Measurements from ENCODE around the gene AANAT.

AANAT gene

GRCh38 chr17:76467366-76467765 is at the start of gene AANAT:
Gene AANAT (plus strand): TSS chr17:76467603. CDS start chr17:76468747, 1,144 bp downstream.
- no peak within 1 kb of the TSS for H3K4me3 ChIP-seq (ENCODE audit: low read depth, low read length)
- TF ChIP-seq, protein P1, sequence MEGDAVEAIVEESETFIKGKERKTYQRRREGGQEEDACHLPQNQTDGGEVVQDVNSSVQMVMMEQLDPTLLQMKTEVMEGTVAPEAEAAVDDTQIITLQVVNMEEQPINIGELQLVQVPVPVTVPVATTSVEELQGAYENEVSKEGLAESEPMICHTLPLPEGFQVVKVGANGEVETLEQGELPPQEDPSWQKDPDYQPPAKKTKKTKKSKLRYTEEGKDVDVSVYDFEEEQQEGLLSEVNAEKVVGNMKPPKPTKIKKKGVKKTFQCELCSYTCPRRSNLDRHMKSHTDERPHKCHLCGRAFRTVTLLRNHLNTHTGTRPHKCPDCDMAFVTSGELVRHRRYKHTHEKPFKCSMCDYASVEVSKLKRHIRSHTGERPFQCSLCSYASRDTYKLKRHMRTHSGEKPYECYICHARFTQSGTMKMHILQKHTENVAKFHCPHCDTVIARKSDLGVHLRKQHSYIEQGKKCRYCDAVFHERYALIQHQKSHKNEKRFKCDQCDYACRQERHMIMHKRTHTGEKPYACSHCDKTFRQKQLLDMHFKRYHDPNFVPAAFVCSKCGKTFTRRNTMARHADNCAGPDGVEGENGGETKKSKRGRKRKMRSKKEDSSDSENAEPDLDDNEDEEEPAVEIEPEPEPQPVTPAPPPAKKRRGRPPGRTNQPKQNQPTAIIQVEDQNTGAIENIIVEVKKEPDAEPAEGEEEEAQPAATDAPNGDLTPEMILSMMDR (IDR thresholded peaks at IDR 0.05; ENCODE audit: control insufficient read depth, extremely low read depth, insufficient read depth) = no peak

DNA sequence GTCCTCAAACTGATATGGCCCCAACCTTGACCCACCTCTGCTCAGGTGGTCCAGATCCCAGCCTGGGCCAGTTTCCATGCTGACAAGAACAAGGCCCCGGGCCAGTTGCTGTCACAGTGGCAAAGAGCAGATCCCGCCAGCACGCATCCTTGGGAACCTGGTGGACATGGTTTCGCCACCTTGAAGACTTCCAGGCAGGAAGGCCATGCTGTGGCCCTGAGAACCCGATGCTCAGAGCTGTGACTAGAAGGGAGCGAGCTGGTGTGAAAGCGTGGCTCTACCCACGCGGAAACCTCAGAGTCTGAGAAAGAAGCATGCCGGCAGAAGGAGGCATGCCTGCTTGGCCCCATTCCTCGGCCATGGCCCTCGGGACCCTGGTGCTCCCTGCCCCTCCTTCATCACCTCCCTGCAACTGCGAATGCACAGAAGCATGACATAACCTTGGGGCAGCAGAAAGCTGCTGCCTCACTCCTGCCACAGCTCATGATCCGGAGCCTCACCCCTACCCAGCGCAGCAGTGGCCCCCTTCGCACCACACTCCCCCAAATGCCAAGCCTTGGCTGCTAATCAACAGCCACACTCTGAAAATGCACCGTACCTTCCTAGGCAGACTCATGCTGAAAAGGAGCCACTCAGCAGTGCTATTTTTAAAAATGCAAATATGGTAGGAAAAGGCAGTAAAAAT is 47.7 kb upstream of the AANAT start:
- TF ChIP-seq, protein P1 (IDR thresholded peaks at IDR 0.05; ENCODE audit: control insufficient read depth, extremely low read depth, insufficient read depth) = no peak
- DNase-seq (ENCODE audit: low read depth) = no peak
- H3K4me3 ChIP-seq (ENCODE audit: low read depth, low read length) = no peak overlapping the region

More at GRCh38 chr17:76467366-76467765, at the start of gene AANAT:
- DNase-seq (ENCODE audit: low read depth) = no peak

- TF ChIP-seq, protein P1 (IDR thresholded peaks at IDR 0.05; ENCODE audit: control insufficient read depth, extremely low read depth, insufficient read depth) = no peak
- no peak overlapping the region for H3K4me3 ChIP-seq (ENCODE audit: low read depth, low read length)
- no peak for DNase-seq (ENCODE audit: low read depth)
Observed at GRCh38 chr17:76420356-76421043, 46.9 kb upstream of the AANAT start.

GRCh38 chr17:76421044-76421407 is 46.4 kb upstream of the AANAT start:
- TF ChIP-seq, protein P1 (IDR thresholded peaks at IDR 0.05; ENCODE audit: control insufficient read depth, extremely low read depth, insufficient read depth) = no peak
- no peak overlapping the region for H3K4me3 ChIP-seq (ENCODE audit: low read depth, low read length)
- DNase-seq (ENCODE audit: low read depth) = no peak

DNA sequence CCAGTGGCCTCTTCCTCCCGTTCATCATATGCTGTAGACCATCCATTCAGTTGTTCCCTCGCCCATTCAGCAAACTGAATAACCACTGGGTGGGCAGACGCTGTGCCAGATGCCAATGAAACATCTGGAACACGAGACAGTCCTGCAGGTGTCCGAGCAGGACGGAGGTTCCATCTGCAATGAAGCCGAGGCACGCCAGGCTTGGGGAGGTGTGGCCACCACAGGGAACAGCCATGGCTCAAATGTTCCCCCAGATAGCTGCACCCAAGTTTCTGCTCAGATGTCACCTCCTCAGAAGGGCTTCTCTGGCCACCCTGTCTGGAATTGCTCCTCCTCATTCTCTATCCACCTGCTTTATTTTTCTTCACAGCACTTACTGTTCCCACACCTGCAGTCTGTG is 45.0 kb upstream of the AANAT start:
- no peak for DNase-seq (ENCODE audit: low read depth)
- H3K4me3 ChIP-seq (ENCODE audit: low read depth, low read length) = no peak overlapping the region
- TF ChIP-seq, protein P1 (IDR thresholded peaks at IDR 0.05; ENCODE audit: control insufficient read depth, extremely low read depth, insufficient read depth) = no peak

- TF ChIP-seq, protein P1 (IDR thresholded peaks at IDR 0.05; ENCODE audit: control insufficient read depth, extremely low read depth, insufficient read depth) = no peak
- DNase-seq (ENCODE audit: low read depth) = no peak
- no peak overlapping the region for H3K4me3 ChIP-seq (ENCODE audit: low read depth, low read length)
Observed at GRCh38 chr17:76422860-76423259, 44.5 kb upstream of the AANAT start.

All from LNCaP clone FGC (cell line).